Activated CD8-positive, alpha-beta memory T cell treated with anti-CD3 and anti-CD28 coated beads, Interleukin-2, amount 10 ng/mL, durations not matched to agents 7 days and 5 days (primary cell): ENCODE data around the gene SRSF4. TPM values are rescaled to one million over a fixed set of nuclear protein-coding genes. Genes with fewer than 3 reads are reported as not detected.
"Not testable (repeated sequence)": the region's sequence is repeated elsewhere in the genome, so short reads cannot be mapped to it uniquely, and the experiment has no call there.

Experiments used
- ATAC-seq: fragments of 150-1000 bp; cut with Tn5 transposase; one replicate; pipeline ENCODE4 v1.10.0; 2021; ENCODE audit warnings: moderate library complexity
- CTCF ChIA-PET: fragments of 350-600 bp; sonication (Branson Sonifier 250); formaldehyde crosslinking; loops from one replicate; lab custom pipeline; 2021; ENCODE audit warnings: antibody characterized with exemption; lab: Charles Lee
- DNase-seq: peaks from one replicate; pipeline ENCODE4 v3.0.0-alpha.2; 2020
- H3K27ac Mint-ChIP-seq: one replicate; pipeline ENCODE4 v1.8.0; 2021; ENCODE audit warnings: mild to moderate bottlenecking, mixed read lengths
- H3K27me3 Mint-ChIP-seq: one replicate; pipeline ENCODE4 v1.8.0; 2021; ENCODE audit warnings: mixed read lengths
- H3K36me3 Mint-ChIP-seq: one replicate; pipeline ENCODE4 v1.8.0; 2021; ENCODE audit warnings: mild to moderate bottlenecking, mixed read lengths
- H3K4me1 Mint-ChIP-seq: one replicate; pipeline ENCODE4 v1.8.0; 2021; ENCODE audit warnings: mixed read lengths
- H3K4me3 Mint-ChIP-seq: one replicate; pipeline ENCODE4 v1.8.0; 2021; ENCODE audit warnings: mild to moderate bottlenecking, moderate library complexity, mixed read lengths
- H3K9me3 Mint-ChIP-seq: one replicate; pipeline ENCODE4 v1.8.0; 2022; ENCODE audit warnings: low read depth, mixed read lengths
- total RNA-seq, 2 experiments: library from RNA; stranded (reverse); gene quantifications; one replicate each; pipeline ENCODE4 v1.2.3, GENCODE V29; 2021

Gene SRSF4
- total RNA-seq, 2 experiments from 2014 or later = 145 to 147 TPM

GRCh38 chr1:29113413-29114117 is 68.1 kb downstream of the SRSF4 start:
- ATAC-seq (peak; percentile 57), DNase-seq (no peak)
- H3K27ac Mint-ChIP-seq = no peak overlapping the region
- H3K9me3 Mint-ChIP-seq = no peaks in the 10 kb centered on the region
- peaks cover 18% of the 10 kb centered on the region for H3K36me3 Mint-ChIP-seq
- no peaks in the 10 kb centered on the region for H3K27me3 Mint-ChIP-seq
- CTCF ChIA-PET = interaction anchor here (0.7 to 4.3 kb wide), 8 partner anchors 9 to 329 kb away, joined by 3 to 12 read pairs (median 7); partner anchors contain the start of genes EPB41 and TMEM200B
- no peak overlapping the region for H3K4me3 Mint-ChIP-seq
- H3K4me1 Mint-ChIP-seq = peaks cover 10% of the 10 kb centered on the region

- no peaks in the 10 kb centered on the region for H3K27me3 Mint-ChIP-seq
- ATAC-seq = no peak
- no peak overlapping the region for H3K4me3 Mint-ChIP-seq
- no peak for DNase-seq
- H3K9me3 Mint-ChIP-seq = no peaks in the 10 kb centered on the region
- peaks cover 10% of the 10 kb centered on the region for H3K4me1 Mint-ChIP-seq
- H3K36me3 Mint-ChIP-seq = peaks cover 18% of the 10 kb centered on the region
- H3K27ac Mint-ChIP-seq = peak overlapping the region; percentile 2
- CTCF ChIA-PET = interaction anchor here (0.6 to 4.3 kb wide), 9 partner anchors 9 to 328 kb away, joined by 3 to 12 read pairs (median 6); partner anchors contain the start of genes EPB41 and TMEM200B
Observed at GRCh38 chr1:29112705-29113412, 68.8 kb downstream of the SRSF4 start.

- ATAC-seq, CTCF ChIA-PET, H3K9me3 Mint-ChIP-seq, DNase-seq, H3K4me1 Mint-ChIP-seq, H3K27me3 Mint-ChIP-seq, H3K27ac Mint-ChIP-seq, H3K4me3 Mint-ChIP-seq: not testable (repeated sequence)
- H3K36me3 Mint-ChIP-seq = peaks cover 10% of the 10 kb centered on the region
Observed at GRCh38 chr1:29108041-29108440, 73.7 kb downstream of the SRSF4 start.

GRCh38 chr1:29105822-29106221 is 75.9 kb downstream of the SRSF4 start:
- Mint-ChIP-seq H3K27ac (no peak overlapping the region), H3K4me3 (no peak overlapping the region), H3K4me1 (no peaks in the 10 kb centered on the region), H3K9me3 (no peaks in the 10 kb centered on the region), H3K36me3 (peaks cover 6% of the 10 kb centered on the region), H3K27me3 (no peaks in the 10 kb centered on the region)
- CTCF ChIA-PET = no interaction called here
- DNase-seq = no peak
- ATAC-seq = no peak

GRCh38 chr1:29100487-29100886 is 81.2 kb downstream of the SRSF4 start:
- Mint-ChIP-seq H3K36me3 (peaks cover 13% of the 10 kb centered on the region), H3K9me3 (no peaks in the 10 kb centered on the region), H3K27ac (no peak overlapping the region), H3K4me1 (peaks cover 4% of the 10 kb centered on the region), H3K27me3 (no peaks in the 10 kb centered on the region), H3K4me3 (no peak overlapping the region)
- ATAC-seq = no peak
- DNase-seq = no peak
- CTCF ChIA-PET = no interaction called here

- Mint-ChIP-seq H3K27me3 (no peaks in the 10 kb centered on the region), H3K27ac (no peak overlapping the region), H3K4me1 (peaks cover 4% of the 10 kb centered on the region), H3K4me3 (no peak overlapping the region), H3K9me3 (no peaks in the 10 kb centered on the region), H3K36me3 (peaks cover 14% of the 10 kb centered on the region)
- ATAC-seq (no peak), DNase-seq (no peak)
- CTCF ChIA-PET = no interaction called here
Observed at GRCh38 chr1:29099286-29099685, 82.4 kb downstream of the SRSF4 start.

Other genes with a start within 250 kb of the SRSF4 start
- under 1 TPM in 1 of 2 experiments, not detected in 1; 0.09 TPM for gene TMEM200B, start 58.0 kb downstream of the SRSF4 start, total RNA-seq
- gene MECR, start 49.0 kb upstream of the SRSF4 start, total RNA-seq = 10 to 100 TPM; 24.5 to 26.9 TPM
- under 1 TPM; 0.47 to 0.64 TPM for gene PTPRU, start 54.6 kb upstream of the SRSF4 start, total RNA-seq